ENCODE results near the gene SNRNP200. TPM values are rescaled to one million over a fixed set of nuclear protein-coding genes. Genes with fewer than 3 reads are reported as not detected.

SNRNP200 gene
- total RNA-seq, 3 donors from 2014 or later = 95.8 to 113 (median 106) TPM

DNA sequence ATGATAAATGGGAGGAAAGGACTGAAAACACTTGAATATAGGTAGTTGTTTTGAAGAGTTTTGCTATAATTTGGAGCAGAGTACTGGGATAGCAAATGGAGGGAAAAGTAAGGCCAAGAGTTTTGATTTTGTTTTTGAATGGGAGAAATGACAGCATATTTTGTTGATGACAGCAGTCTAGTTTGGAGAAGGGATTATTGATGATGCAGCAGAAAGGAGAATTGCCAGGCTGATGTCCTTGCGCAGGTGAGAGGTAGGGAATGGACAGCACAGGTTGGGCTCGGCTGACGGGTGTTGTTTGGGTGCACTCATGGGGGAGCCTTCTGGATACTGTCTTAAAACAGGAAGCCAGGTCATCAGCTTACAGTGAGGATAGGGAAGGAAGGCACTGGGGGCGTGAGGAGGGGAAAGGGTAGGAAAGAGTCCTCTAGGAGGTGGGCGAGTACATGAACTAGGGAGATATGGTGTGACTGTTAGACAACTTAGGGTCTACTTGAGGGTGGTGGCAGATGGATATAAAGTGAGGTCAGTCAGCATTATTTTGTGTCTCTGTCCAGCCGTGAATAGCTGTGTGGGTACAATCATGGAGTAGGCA, 40.6 kb upstream of the SNRNP200 start:
- intact Hi-C loops (cut with DNase I, micrococcal nuclease) = no loop called here
- DNase-seq (no peak), ATAC-seq (no peak)
- Histone ChIP-seq H3K9me3 (no peaks in the 10 kb centered on the region), H3K36me3 (ENCODE audit: low read depth) (no peaks in the 10 kb centered on the region), H3K4me1 (ENCODE audit: low read depth) (no peaks in the 10 kb centered on the region), H3K4me3 (no peak overlapping the region)
- no peak for TF ChIP-seq CTCF (IDR thresholded peaks at IDR 0.05)

- no peak for TF ChIP-seq CTCF (IDR thresholded peaks at IDR 0.05)
- ATAC-seq = peak; percentile 50
- intact Hi-C loops (cut with DNase I, micrococcal nuclease) = no loop called here
These were observed 40.1 kb upstream of the SNRNP200 start for GRCh38 chr2:96345438-96345837.

DNA sequence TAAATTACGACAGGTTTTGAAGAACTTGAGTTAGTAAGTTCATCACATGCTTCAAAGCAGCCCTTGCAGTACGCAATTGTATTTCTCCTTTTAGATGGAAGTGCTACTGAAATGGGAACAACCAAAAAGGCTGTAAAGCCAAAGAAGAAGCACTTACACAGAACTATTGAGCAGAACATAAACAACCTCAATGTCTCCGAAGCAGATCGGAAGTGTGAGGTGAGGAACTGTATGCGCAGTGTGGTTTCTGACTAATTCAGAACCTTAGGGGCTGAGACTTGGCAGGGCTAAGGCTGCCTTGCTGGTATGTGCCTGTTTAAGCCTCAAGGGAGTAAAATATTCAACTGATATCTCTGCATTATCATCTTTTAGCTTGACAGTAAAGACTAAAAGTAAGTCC, 38.7 kb upstream of the SNRNP200 start:
- Histone ChIP-seq H3K4me1 (ENCODE audit: low read depth) (no peaks in the 10 kb centered on the region), H3K4me3 (no peak overlapping the region), H3K36me3 (ENCODE audit: low read depth) (no peaks in the 10 kb centered on the region), H3K9me3 (no peaks in the 10 kb centered on the region)
- ATAC-seq (peak; percentile 86), DNase-seq (peak in 1 of 3 donors; percentile 42)
- intact Hi-C loops (cut with DNase I, micrococcal nuclease) = no loop called here
- no peak for TF ChIP-seq CTCF (IDR thresholded peaks at IDR 0.05)

More at GRCh38 chr2:96345438-96345837, 40.1 kb upstream of the SNRNP200 start:
- Histone ChIP-seq H3K4me3 (no peak overlapping the region), H3K4me1 (ENCODE audit: low read depth) (no peaks in the 10 kb centered on the region), H3K9me3 (no peaks in the 10 kb centered on the region), H3K36me3 (ENCODE audit: low read depth) (no peaks in the 10 kb centered on the region)
- no peak for DNase-seq

DNA sequence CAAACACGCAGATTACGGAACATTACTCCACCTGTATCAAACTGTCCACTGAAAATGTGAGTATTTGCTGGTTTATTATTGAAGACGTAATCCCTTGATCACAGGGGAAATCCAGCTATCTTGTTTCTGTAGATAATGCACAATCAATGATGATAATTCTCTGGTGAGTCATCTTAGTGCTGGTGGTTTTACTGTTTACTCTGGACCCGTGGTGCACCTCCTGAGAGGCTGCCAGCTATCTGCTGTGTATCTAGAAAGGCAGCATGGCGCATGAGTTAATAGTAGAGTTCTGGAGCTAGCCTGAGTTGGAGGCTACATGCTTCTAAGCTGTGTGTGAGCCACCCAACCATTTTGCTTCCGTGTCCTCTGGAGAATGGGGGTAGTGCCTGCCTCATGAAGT, 36.7 kb upstream of the SNRNP200 start:
- no peak for TF ChIP-seq CTCF (IDR thresholded peaks at IDR 0.05)
- H3K9me3 ChIP-seq = no peaks in the 10 kb centered on the region
- H3K4me3 ChIP-seq = no peak overlapping the region
- intact Hi-C loops (cut with DNase I, micrococcal nuclease) = no loop called here
- DNase-seq (no peak), ATAC-seq (peak; percentile 57)
- H3K4me1 ChIP-seq (ENCODE audit: low read depth) = no peaks in the 10 kb centered on the region
- H3K36me3 ChIP-seq (ENCODE audit: low read depth) = no peaks in the 10 kb centered on the region

DNA sequence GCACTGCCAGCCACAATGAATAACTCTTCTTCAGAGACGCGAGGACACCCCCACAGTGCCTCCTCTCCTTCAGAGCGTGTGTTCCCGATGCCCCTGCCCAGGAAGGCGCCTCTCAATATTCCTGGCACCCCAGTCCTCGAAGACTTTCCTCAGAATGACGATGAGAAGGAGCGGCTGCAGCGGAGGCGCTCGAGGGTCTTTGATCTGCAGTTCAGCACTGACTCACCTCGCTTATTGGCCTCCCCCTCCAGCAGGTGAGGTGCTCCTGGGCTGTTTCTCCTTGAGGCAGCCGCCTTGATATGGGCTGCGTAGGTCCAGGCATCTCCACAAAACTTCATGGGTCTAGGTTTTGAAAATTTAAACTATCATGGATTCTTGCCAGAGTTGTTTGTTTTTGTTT, 36.3 kb upstream of the SNRNP200 start:
- no peak for TF ChIP-seq CTCF (IDR thresholded peaks at IDR 0.05)
- no peak for ATAC-seq
- no peaks in the 10 kb centered on the region for H3K9me3 ChIP-seq
- no peak overlapping the region for H3K4me3 ChIP-seq
- intact Hi-C loops (cut with DNase I, micrococcal nuclease) = no loop called here
- H3K4me1 ChIP-seq (ENCODE audit: low read depth) = no peaks in the 10 kb centered on the region
- DNase-seq = no peak
- H3K36me3 ChIP-seq (ENCODE audit: low read depth) = no peaks in the 10 kb centered on the region

All from mucosa of descending colon (tissue), 3 donors.